Loucy (cell line): ENCODE measurements around the gene DSE.

Experiments used
- CTCF ChIP-seq: fragments of 200-600 bp; sonication (generic); conservative IDR thresholded peaks from 2 replicates; pipeline ENCODE4 v1.5.1; 2014; ENCODE audit warnings: mild to moderate bottlenecking, antibody characterized with exemption, low read length
- EZH2phosphoT487 ChIP-seq: fragments of 200-600 bp; IDR thresholded peaks from 2 replicates; pipeline ENCODE4 v1.6.1; 2018; ENCODE audit warnings: antibody characterized with exemption, mild to moderate bottlenecking, moderate library complexity, borderline replicate concordance

- no peak for TF ChIP-seq CTCF
- no peak for TF ChIP-seq EZH2phosphoT487
Observed at GRCh38 chr6:116385921-116386320, 15.2 kb downstream of the DSE start.
